Right atrium auricular region (tissue), 2 donors: Measurements from ENCODE around the gene C1orf174. TPM values are rescaled to one million over a fixed set of nuclear protein-coding genes. Genes with fewer than 3 reads are reported as not detected.

Experiments used
- DNase-seq: peaks from one replicate; pipeline ENCODE4 v3.0.0-alpha.2; 2019; ENCODE audit warnings: low spot score
- H3K27ac ChIP-seq, 2 donors: fragments of 200-600 bp; sonication (generic); 1 replicate in 1 of 2; 2 replicates in 1 of 2; pipeline ENCODE4 v1.5.1; 2016 to 2019
- H3K27me3 ChIP-seq, 2 donors: fragments of 200-600 bp; sonication (generic); one replicate each; pipeline versions ENCODE4 v1.5.1 to v1.6.0; 2017 to 2019
- H3K36me3 ChIP-seq: fragments of 200-600 bp; sonication (generic); one replicate; pipeline ENCODE4 v1.5.1; 2016
- H3K4me1 ChIP-seq, 2 donors: fragments of 200-600 bp; sonication (generic); one replicate each; pipeline versions ENCODE4 v1.5.1 to v1.6.0; 2017 to 2019
- H3K4me3 ChIP-seq, 2 donors: fragments of 200-600 bp; sonication (generic); 1 replicate in 1 of 2; 2 replicates in 1 of 2; pipeline ENCODE4 v1.5.1; 2017 to 2019; ENCODE audit warnings: mild to moderate bottlenecking in 1 of 2, moderate library complexity in 1 of 2
- H3K9me3 ChIP-seq, 2 donors: fragments of 200-600 bp; sonication (generic); one replicate each; pipeline ENCODE4 v1.5.1; 2019
- total RNA-seq, 2 donors: library from RNA; depleted of rRNA; stranded (reverse); fragments of >200 nt; gene quantifications; one replicate each; pipeline ENCODE4 v1.1.0, GENCODE V29; 2016
- TF ChIP-seq, protein P1 (sequence below), 2 donors: fragments of 200-600 bp; sonication (generic); IDR thresholded peaks; one replicate each; pipeline ENCODE4 v1.5.1; 2019; ENCODE audit warnings: antibody characterized with exemption in 2 of 2

The C1orf174 gene
- total RNA-seq, 2 donors from 2014 or later: 9.1 to 18.8 TPM

DNA sequence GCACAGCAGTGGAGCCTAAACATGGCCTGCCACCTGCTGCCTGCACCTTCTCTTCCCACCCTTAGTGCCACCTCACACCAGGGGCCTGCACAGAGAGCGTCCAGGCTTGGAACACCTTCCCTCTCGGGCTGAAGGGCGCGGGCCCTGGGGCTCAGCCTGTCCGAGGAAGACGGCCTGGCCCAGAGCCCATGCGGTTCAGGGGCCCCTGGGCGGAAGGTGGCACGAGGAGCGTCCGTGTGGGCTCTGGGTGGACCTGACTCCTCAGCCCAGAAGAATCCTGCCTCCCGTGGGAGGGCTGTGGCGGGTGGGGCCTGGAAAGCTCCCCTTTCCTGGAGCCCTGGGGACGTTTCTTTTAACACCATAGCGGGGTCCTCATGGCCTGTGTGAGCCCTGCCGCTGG is 23.4 kb downstream of the C1orf174 start:
- no peak overlapping the region for H3K4me3 ChIP-seq
- H3K9me3 ChIP-seq: peaks cover 5 to 13% of the 10 kb centered on the region in 2 donors
- DNase-seq: no peak
- TF ChIP-seq, protein P1, sequence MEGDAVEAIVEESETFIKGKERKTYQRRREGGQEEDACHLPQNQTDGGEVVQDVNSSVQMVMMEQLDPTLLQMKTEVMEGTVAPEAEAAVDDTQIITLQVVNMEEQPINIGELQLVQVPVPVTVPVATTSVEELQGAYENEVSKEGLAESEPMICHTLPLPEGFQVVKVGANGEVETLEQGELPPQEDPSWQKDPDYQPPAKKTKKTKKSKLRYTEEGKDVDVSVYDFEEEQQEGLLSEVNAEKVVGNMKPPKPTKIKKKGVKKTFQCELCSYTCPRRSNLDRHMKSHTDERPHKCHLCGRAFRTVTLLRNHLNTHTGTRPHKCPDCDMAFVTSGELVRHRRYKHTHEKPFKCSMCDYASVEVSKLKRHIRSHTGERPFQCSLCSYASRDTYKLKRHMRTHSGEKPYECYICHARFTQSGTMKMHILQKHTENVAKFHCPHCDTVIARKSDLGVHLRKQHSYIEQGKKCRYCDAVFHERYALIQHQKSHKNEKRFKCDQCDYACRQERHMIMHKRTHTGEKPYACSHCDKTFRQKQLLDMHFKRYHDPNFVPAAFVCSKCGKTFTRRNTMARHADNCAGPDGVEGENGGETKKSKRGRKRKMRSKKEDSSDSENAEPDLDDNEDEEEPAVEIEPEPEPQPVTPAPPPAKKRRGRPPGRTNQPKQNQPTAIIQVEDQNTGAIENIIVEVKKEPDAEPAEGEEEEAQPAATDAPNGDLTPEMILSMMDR (IDR thresholded peaks at IDR 0.05): no peak
- peaks cover 69% of the 10 kb centered on the region for H3K36me3 ChIP-seq
- H3K27ac ChIP-seq: no peak overlapping the region
- H3K27me3 ChIP-seq: no peaks in the 10 kb centered on the region
- H3K4me1 ChIP-seq: no peaks in the 10 kb centered on the region

DNA sequence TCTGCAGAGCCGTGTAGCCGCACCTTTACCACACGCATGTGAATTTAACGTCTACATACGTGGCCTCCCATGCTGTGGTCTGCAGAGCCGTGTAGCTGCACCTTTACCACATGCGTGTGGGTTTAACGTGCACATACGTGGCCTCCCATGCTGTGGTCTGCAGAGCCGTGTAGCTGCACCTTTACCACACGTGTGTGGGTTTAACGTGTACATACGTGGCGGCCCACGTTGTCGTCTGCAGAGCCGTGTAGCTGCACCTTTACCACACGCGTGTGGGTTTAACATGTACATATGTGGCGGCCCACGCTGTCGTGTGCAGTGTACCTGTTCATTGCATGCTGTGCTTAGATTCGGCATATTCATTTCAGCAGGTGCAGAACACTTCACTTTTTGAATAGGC is 25.3 kb downstream of the C1orf174 start:
- TF ChIP-seq, protein P1 (IDR thresholded peaks at IDR 0.05): no peak
- H3K27ac ChIP-seq: no peak overlapping the region
- no peak overlapping the region for H3K4me3 ChIP-seq
- H3K36me3 ChIP-seq: peaks cover 66% of the 10 kb centered on the region
- no peaks in the 10 kb centered on the region for H3K27me3 ChIP-seq
- H3K9me3 ChIP-seq: peaks cover 5 to 13% of the 10 kb centered on the region in 2 donors
- no peak for DNase-seq
- no peaks in the 10 kb centered on the region for H3K4me1 ChIP-seq

DNA sequence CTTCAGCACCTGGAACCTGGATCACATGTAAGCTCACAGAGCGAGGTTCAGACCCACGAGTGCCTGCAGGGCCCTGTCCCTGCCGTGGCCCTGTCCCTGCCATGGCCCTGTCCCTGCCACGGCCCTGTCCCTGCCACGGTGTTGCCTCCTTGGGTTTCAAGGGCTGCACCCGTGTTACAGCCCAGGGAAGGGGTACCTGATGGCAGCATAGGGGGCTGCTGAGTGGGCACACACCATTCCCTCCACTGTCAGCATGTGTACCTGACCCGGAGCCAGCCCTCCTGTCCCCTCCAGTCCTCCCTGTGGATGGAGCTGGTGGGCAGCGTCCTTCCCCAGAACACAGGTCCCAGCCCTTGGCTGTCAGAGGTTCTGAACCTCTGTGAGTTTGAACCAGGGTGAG is 27.5 kb downstream of the C1orf174 start:
- TF ChIP-seq, protein P1 (IDR thresholded peaks at IDR 0.05): no peak
- no peak overlapping the region for H3K4me3 ChIP-seq
- no peaks in the 10 kb centered on the region for H3K9me3 ChIP-seq
- no peak for DNase-seq
- no peaks in the 10 kb centered on the region for H3K4me1 ChIP-seq
- H3K27me3 ChIP-seq: no peaks in the 10 kb centered on the region
- H3K27ac ChIP-seq: no peak overlapping the region
- peaks cover 61% of the 10 kb centered on the region for H3K36me3 ChIP-seq

DNA sequence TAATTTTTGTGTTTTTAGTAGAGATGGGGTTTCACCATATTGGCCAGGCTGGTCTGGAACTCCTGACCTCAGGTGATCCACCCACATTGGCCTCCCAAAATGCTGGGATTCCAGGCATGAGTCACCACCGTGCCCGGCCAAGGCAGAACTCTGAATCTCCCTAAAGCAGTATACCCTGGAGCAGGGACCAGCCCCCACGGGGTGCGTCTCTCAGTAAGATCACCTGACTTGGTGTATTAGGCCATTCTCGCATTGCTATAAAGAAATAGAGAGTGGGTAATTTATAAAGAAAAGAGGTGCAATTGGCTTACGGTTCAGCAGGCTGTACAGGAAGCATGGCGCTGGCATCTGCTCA is 28.6 kb downstream of the C1orf174 start:
- H3K27ac ChIP-seq: no peak overlapping the region
- H3K36me3 ChIP-seq: peaks cover 57% of the 10 kb centered on the region
- no peak for DNase-seq
- no peaks in the 10 kb centered on the region for H3K27me3 ChIP-seq
- TF ChIP-seq, protein P1 (IDR thresholded peaks at IDR 0.05): no peak
- H3K4me1 ChIP-seq: no peaks in the 10 kb centered on the region
- H3K4me3 ChIP-seq: no peak overlapping the region
- no peaks in the 10 kb centered on the region for H3K9me3 ChIP-seq

DNA sequence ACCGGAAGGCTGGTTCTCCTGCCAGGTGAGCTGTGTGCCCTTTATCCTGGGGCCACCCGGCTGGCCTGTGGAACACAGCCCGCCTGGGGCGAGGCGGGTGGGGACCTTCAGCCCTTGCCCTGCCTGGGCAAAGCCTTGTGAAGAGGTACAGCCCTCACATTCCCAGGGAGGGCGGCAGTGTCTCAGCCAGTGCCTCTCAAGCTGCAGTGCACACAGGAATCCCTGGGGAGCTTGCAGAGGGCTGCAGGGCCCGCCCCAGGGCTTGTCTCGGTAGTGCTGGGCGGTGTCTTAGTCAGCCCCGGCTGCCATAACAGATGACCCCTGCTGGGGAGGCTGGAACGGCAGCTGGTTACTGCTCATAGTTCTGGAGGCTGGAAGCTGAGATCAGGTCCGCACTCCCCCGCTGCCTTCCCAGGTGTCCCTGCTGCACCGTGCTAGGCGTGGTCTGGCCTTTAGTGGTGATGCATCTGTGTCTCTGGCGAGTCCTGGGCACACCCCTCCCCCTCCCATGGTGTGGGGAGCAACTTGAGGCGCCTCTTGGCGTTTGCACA is 30.2 kb downstream of the C1orf174 start:
- peaks cover 42% of the 10 kb centered on the region for H3K36me3 ChIP-seq
- no peaks in the 10 kb centered on the region for H3K9me3 ChIP-seq

More for the DNA sequence above, 30.2 kb downstream of the C1orf174 start:
- Histone ChIP-seq H3K27me3 (no peaks in the 10 kb centered on the region), H3K4me1 (no peaks in the 10 kb centered on the region), H3K27ac (no peak overlapping the region), H3K4me3 (no peak overlapping the region)
- TF ChIP-seq, protein P1 (IDR thresholded peaks at IDR 0.05): no peak
- no peak for DNase-seq
